LNCAP (cell line): ENCODE measurements around the gene GAB1.

Source experiments
- CTCF ChIP-seq: fragments of 450-650 bp; IDR thresholded peaks from 2 replicates; pipeline ENCODE4 v1.5.1; 2017; ENCODE audit warnings: mild to moderate bottlenecking

The GAB1 gene

GRCh38 chr4:143336781-143337599 is at the start of gene GAB1:
Gene GAB1 (plus strand): TSS chr4:143336876. CDS start chr4:143337189, 313 bp downstream.
- TF ChIP-seq CTCF: no peak

- no peak for TF ChIP-seq CTCF
These were observed 49.1 kb upstream of the GAB1 start for GRCh38 chr4:143287572-143287923.

GRCh38 chr4:143288171-143288570 is 48.5 kb upstream of the GAB1 start:
- TF ChIP-seq CTCF: no peak

- no peak for TF ChIP-seq CTCF
These were observed 47.3 kb upstream of the GAB1 start for GRCh38 chr4:143289370-143289769.

GRCh38 chr4:143291314-143291713 is 45.4 kb upstream of the GAB1 start:
- no peak for TF ChIP-seq CTCF

- TF ChIP-seq CTCF: no peak
These were observed 43.8 kb upstream of the GAB1 start for GRCh38 chr4:143292858-143293257.

GRCh38 chr4:143294310-143294709 is 42.4 kb upstream of the GAB1 start:
- no peak for TF ChIP-seq CTCF
